Omental fat pad (tissue), 4 donors: ENCODE results near the gene RAB11FIP3. TPM values are rescaled to one million over a fixed set of nuclear protein-coding genes. Genes with fewer than 3 reads are reported as not detected.
"Not testable (repeated sequence)": the region's sequence is repeated elsewhere in the genome, so short reads cannot be mapped to it uniquely, and the experiment has no call there.

Experiments
- ATAC-seq: fragments of 150-250 bp; one replicate; pipeline ENCODE4 v1.9.1; 2016; ENCODE audit warnings: mild to moderate bottlenecking, moderate library complexity; ENCODE audit not compliant: low FRiP score
- DNase-seq: peaks from one replicate; pipeline ENCODE4 v3.0.0-alpha.2; 2019; ENCODE audit warnings: low spot score
- total RNA-seq, 4 donors: library from RNA; depleted of rRNA; stranded (reverse); fragments of >200 nt; gene quantifications; one replicate each; pipeline ENCODE4 v1.1.0, GENCODE V29; 2016
- TF ChIP-seq, protein P1 (sequence below), 3 donors: fragments of 450-650 bp; IDR thresholded peaks; one replicate each; pipeline ENCODE4 v1.5.1; 2016 to 2017; ENCODE audit warnings: antibody characterized with exemption in 3 of 3, mild to moderate bottlenecking in 3 of 3, moderate library complexity in 2 of 3

Gene RAB11FIP3
- total RNA-seq, 4 donors from 2014 or later, result 24.9 to 52.2 (median 48.7) TPM

DNA sequence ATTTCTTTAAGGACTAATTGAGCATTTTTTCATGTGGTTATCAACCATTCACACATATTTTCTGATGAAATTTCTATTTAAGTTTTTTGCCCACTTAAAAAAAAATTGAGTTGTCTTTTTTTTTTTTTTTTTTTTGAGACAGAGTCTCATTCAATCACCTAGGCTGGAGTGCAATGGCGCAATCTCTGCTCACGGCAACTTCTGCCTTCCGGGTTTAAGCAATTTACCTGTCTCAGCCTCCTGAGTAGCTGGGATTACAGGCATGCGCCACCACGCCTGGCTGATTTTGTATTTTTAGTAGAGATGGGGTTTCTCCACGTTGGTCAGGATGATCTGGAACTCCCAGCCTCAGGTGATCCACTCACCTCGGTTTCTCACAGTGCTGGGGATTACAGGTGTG lies 34.3 kb downstream of the RAB11FIP3 start:
- TF ChIP-seq, protein P1, sequence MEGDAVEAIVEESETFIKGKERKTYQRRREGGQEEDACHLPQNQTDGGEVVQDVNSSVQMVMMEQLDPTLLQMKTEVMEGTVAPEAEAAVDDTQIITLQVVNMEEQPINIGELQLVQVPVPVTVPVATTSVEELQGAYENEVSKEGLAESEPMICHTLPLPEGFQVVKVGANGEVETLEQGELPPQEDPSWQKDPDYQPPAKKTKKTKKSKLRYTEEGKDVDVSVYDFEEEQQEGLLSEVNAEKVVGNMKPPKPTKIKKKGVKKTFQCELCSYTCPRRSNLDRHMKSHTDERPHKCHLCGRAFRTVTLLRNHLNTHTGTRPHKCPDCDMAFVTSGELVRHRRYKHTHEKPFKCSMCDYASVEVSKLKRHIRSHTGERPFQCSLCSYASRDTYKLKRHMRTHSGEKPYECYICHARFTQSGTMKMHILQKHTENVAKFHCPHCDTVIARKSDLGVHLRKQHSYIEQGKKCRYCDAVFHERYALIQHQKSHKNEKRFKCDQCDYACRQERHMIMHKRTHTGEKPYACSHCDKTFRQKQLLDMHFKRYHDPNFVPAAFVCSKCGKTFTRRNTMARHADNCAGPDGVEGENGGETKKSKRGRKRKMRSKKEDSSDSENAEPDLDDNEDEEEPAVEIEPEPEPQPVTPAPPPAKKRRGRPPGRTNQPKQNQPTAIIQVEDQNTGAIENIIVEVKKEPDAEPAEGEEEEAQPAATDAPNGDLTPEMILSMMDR (IDR thresholded peaks at IDR 0.05), result no peak
- no peak for DNase-seq
- ATAC-seq, result no peak

DNA sequence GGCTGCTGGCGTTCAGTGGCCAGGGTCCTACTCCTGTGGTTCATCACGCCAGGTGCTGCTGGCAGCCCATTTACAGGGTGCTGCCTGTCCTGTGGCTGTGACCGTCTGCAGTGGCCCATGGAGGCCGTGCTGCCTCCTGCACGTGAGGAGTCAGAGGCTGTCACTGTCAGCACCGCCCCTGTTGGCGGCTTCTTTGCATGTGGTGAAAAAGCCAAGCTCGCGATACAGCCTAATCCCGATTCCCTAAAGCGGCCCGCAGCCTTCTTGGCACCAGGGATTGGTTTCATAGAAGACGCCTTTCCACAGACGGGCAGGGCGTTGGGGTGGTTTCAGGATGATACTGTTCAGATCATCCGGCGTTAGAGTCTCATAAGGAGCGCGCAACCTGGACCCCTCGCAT lies 35.3 kb downstream of the RAB11FIP3 start:
- no peak for DNase-seq
- TF ChIP-seq, protein P1 (IDR thresholded peaks at IDR 0.05), result no peak
- no peak for ATAC-seq

DNA sequence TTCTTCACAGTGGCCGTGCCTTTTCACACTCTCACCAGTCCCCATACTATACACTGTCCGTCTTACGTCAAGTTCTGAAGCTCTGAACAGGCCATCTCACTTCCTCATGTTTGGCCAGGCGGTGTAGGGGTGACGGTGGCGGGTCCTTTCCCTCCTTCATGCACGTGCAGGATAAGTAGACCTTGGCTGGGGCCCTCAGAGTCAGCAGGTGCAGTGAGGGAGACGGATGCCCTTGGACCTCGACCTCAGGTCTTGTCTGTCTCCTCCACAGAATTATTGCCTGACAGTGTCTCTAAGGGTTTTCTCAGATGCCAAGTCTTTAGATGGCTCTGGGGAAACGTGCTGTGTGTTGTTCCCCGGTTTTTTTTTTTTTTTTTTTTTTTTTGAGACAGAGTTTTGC lies 37.6 kb downstream of the RAB11FIP3 start:
- ATAC-seq (no peak), DNase-seq (no peak)
- TF ChIP-seq, protein P1 (IDR thresholded peaks at IDR 0.05), result no peak

GRCh38 chr16:466651-467050 lies 41.2 kb downstream of the RAB11FIP3 start:
- DNase-seq (no peak), ATAC-seq (peak; percentile 17)
- TF ChIP-seq, protein P1 (IDR thresholded peaks at IDR 0.05), result no peak

- not testable (repeated sequence) for DNase-seq, ATAC-seq
These were observed 41.9 kb downstream of the RAB11FIP3 start for GRCh38 chr16:467249-467871.

- no peak for DNase-seq
- TF ChIP-seq, protein P1 (IDR thresholded peaks at IDR 0.05), result no peak
- ATAC-seq, result no peak
These were observed 42.8 kb downstream of the RAB11FIP3 start for GRCh38 chr16:468068-468821.

GRCh38 chr16:469459-469858 lies 44.0 kb downstream of the RAB11FIP3 start:
- ATAC-seq, DNase-seq: not testable (repeated sequence)

DNA sequence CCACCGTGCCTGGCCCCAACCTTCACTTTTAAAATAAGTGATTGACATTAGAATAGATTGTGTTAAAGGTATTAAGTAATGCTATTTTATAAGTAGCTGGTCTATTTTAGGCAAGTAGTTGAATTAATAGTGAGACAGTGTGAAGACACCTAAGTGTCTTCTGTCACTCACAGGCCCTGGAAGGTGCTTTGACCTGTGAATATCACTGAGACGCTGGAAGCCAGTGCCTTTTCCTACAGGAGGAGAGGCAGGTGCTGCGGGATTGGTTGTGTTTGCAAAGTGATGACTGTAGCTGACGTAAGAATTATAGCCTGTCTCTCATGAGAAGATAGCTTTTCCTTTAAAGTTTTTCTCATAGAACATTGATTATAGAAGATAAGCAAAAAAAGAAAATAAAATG lies 45.0 kb downstream of the RAB11FIP3 start:
- no peak for ATAC-seq
- DNase-seq, result no peak
- TF ChIP-seq, protein P1 (IDR thresholded peaks at IDR 0.05), result no peak
